HG02588 (cell line): ENCODE results near the gene CNR2.
"Not testable (repeated sequence)": the region's sequence is repeated elsewhere in the genome, so short reads cannot be mapped to it uniquely, and the experiment has no call there.

Experiments used
- ATAC-seq: cut with Tn5 transposase; IDR thresholded peaks from one replicate; pipeline ENCODE4 v1.9.1; 2021; ENCODE audit warnings: mild to moderate bottlenecking, moderate library complexity; ENCODE audit not compliant: unreplicated experiment

The CNR2 gene

GRCh38 chr1:23913212-23913880 is at the start of gene CNR2:
Gene CNR2 (minus strand): TSS chr1:23913362. CDS start chr1:23875617, 37,745 bp downstream.
- no peak for ATAC-seq

DNA sequence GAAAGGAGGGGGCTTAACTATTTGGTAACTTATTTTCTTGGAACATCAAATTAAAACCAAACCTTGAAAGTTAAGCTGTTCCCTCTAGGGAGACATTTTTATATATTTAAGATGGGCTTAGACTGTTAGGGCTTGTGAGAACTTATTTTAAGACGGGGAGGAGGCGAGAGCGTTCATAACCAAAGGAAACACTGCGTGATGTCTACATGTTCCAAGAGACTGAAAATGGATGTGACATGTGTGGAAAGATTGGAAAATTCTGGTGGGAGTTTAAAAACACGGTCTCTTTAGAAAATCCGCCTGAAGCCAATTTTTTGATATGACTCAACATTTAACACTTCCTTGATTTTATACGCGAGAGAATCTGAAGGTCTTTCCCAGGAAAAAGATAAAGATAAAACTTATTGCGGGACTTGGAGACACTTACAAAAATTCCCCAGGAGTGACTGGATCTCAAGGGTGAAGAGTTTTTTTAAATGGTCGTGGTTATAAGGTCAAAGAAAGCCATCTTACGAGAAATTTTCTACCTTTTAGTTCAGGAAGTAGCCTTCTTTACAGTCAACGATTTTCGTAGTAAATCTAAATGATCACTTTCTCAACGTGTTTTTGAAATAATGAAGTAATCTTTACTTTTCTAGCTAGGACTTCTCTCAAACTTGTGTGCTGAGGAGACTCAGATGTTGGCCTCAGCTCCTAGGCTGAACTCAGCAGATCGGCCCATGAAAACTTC is 47.3 kb upstream of the CNR2 start:
- ATAC-seq, result no peak

- ATAC-seq, result peak; percentile 73
Observed at GRCh38 chr1:23959461-23960290, 46.5 kb upstream of the CNR2 start, which contains the start of gene PNRC2. Gene PNRC2 (plus strand): TSS chr1:23959828. CDS start chr1:23961458, 1,630 bp downstream.

DNA sequence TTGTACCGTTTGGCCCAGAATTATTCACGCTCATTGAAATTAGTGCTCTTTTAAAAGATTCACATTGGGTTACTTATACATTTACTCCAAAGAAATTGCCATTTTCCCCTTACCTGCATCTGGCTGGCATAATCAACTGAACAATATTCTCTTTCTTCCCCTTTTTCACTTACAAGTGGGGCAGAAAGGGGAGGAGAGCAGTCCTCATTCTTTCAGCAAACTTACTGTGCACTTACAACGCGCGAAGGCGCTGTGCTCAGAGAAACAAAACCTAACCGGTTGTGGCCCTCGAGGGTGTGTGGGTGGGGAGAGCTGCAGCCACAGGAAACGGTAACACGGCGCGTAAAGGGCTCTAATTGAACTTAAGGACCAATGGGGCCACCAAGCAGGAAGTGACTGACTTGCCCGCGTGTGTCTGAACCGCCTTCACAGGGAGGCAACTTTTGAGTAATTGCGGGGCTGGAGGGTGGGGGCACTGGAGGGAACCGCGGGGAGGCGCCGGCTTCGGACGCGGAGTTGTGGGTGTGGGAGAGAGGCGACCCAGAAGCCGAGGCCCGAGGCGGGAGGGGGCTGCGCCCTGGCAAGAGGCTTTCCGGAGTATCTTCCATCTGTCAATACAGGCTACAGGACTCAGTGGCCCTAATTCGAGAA is 45.8 kb upstream of the CNR2 start:
- peak; percentile 60 for ATAC-seq

DNA sequence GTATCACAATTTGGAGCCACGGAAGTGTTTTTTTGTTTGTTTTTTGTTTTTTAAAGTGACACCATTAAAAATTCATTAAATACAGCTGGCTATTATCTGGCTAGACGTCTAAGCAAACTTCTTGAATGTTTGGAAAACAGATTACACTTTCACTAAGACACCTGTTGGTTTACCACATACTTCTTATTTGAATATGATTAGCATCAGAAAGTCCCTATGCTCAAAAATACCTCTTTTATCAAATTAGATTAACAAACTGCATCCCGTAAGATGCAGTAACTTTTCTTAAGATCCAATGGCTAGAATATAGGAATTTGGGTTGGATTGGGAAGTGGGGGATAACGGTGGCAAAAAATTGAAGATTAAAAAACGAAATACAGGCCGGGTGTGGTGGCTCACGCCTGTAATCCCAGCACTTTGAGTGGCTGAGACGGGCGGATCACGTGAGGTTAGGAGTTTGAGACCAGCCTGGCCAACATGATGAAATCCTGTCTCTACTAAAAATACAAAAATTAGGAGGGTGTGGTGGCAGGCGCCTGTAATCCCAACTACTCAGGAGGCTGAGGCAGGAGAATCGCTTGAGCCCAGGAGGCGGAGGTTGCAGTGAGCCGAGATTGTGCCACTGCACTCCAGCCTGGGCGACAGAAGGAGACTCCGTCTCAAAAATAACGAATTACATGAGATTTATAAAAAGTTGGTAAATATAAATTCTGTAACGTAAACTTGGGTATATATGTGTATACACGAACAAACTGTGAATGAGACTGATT is 45.1 kb upstream of the CNR2 start:
- ATAC-seq, result not testable (repeated sequence)

DNA sequence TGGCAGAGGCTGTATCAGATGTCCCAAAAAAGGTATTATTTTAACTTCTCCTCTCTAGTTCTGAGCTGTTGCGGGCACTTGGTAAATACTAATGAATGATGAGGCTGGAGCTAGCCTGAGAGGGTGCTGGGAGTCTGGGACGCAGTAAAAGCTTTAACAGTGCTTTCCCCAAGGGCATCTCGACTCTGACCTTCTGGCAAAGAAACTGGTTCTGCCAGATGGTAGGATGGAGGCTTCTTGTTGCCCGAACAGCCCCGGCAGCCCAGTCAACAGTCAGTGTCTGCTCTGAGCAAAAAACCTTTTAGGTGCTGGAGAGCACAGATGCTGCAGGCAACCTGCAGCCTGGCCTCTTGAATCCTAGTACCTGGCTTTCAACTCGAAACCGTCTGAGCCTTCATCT is 43.9 kb upstream of the CNR2 start:
- ATAC-seq, result no peak

GRCh38 chr1:23953020-23953419 is 39.9 kb upstream of the CNR2 start:
- ATAC-seq, result no peak

DNA sequence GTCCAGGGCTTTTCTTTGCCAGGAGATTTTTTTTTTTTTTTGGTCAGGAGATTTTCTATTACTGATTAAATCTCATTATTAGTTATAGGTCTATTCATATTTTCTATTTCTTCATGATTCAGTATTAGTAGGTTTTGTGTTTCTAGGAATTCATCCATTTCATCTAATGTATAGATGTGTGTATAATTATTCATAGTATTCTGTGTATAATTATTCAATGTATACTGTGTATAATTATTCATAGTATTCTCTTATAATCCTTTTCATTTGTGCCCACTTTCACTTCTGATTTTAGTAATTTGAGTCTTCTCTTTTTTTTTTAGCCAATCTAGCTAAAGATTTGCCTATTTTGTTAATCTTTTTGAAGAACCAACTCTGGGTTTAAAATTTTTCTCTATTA is 34.2 kb upstream of the CNR2 start:
- no peak for ATAC-seq

GRCh38 chr1:23936481-23937176 is 23.5 kb upstream of the CNR2 start:
- ATAC-seq, result no peak

DNA sequence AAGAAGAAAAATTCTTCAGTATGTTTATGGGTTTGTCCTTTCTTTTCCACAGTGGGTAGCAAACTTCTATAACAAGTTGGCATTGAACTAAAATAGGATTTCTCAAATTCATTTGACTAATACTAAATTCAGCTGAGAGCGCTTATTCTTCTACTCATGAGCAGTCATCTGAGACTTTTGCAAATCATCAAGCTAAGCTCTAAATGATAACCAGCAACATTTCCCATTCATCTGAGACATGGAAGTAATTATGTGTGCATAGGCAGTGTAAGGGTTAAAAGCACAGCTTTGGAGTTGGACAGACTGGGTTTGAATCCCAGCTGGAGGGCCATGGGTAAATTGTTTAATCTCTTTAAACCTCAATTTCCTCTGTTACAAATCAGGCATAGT is 18.3 kb upstream of the CNR2 start:
- ATAC-seq, result no peak

- ATAC-seq, result no peak
Observed at GRCh38 chr1:23930861-23931490, 17.8 kb upstream of the CNR2 start.

DNA sequence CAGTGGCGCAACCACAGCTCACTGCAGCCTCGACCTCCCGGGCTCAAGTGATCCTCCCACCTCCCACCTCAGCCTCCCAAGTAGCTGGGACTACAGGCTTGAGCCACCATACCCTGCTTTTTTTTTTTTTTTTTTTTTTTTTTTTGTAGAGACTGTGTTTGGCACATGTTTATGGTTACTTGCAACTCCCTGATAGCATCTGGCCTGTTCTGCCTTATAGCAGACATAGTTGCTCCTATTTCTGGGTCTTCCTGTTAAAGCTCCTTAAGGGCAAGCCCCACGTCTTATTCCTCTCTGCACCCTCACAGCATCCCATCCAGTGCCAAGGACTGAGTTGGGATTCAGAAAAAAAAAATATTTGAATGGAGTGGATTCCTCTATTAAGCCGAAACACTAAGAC is 17.1 kb upstream of the CNR2 start:
- no peak for ATAC-seq

DNA sequence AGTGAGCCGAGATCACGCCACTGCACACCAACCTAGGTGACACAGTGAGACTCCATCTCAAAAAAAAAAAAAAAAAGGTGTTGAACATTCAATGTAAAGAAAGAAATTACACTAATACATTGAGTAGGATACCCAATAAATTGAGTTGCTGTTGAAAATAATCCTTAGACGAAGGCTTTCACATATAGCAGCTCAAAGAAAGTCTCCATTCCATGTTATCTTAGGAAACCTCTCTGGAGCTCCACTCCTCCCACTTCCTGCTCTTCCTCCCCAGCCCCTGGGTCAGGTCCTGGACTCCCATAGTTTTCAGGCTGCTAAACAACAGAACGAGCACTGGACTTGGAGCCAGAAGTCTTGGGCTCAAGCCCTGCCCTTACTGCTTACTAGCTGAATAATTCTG is 15.6 kb upstream of the CNR2 start:
- ATAC-seq, result no peak

GRCh38 chr1:23927097-23927496 is 13.9 kb upstream of the CNR2 start:
- ATAC-seq, result no peak

GRCh38 chr1:23925279-23925678 is 12.1 kb upstream of the CNR2 start:
- ATAC-seq, result no peak

DNA sequence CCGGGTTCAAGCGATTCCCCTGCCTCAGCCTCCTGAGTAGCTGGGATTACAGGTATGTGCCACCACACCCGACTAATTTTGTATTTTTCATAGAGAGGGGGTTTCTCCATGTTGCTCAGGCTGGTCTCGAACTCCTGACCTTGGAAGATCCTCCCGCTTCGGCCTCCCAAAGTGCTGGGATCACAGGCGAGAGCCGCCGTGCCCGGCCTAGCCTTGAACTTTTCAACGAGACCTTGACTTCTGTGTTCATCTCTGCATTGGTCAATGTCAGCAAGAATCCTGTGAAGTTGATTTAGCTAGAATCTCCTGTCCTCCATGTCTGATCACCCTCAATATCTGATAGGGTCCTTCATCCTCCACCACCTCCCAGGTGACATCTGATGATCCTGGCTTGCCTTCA is 11.4 kb upstream of the CNR2 start:
- no peak for ATAC-seq

- no peak for ATAC-seq
Observed at GRCh38 chr1:23923592-23924499, 10.7 kb upstream of the CNR2 start.

DNA sequence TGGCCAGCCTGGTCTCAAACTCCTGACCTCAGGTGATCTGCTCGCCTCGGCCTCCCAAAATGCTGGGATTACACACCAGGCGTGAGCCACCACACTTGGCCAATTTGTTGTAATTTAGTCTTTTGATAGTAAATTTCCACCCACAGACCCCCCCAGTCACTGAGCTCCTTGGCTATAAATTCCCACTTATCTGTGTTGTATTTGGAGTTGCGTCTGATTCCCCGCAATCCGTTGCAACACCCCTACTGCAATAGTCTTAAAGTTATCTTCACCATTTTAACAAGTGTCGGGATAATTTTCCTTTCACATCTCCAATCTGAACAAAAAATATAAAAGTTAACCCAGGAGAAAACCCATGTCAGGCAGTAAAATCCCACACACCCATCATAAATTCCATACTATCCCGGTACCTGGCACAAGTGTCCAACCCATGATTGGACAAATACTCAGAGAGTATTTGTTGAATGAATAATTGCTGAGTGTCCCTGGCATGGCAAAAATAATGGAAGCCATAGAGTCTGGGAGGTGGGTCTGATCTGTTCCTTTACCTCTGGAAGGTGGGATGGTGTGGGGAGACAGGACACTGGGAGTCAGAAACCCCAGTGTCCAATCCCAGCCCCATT is 9.3 kb upstream of the CNR2 start:
- ATAC-seq, result no peak
